NCI-H1105 treated with DMSO at 0.1 percent for 48 hours (cell line): ENCODE measurements around the gene TMEM44.

Experiments
- DNase-seq: peaks from one replicate; lab custom pipeline; 2025; lab: John Stamatoyannopoulos, UW

The TMEM44 gene

DNA sequence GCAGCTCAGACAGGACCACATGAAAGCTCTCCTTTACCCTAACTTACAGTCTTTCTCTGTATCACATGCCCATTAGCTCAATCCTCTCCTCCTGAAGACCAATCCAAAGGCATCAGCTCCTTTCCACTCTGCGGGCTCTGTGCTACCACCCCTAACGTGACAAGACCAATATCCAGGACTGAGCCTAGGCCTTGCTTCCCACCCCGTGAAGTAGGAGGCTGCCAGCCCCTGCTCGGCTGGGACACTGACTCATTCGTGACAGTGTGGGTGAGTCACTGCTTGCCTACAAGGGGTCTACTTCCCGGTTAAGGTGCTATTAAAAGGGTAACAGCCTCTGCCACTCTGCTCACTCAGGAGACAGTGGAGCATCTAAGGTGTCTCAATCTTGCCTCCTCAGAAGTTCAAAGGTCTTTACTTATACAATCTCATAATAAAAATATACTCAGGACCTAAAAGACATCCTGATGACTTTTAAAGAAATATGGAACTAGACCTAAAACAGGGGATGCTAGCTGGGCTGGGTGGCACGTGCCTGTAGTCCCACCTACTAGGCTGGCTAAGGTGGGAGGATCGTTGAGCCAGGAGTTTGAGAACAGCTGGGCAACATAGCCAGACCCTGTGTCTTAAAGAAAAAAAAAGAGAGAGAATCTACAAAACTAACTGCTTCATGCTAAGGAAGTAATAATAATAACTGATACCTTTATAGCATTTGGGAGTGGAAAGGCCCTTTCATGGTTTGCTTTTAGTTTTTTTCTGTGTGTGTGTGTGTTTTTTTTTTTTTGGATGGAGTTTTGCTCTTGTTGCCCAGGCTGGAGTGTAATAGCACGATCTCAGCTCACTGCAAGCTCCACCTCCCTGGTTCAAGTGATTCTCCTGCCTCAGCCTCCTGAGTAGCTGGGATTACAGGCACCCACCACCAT lies 55.0 kb downstream of the TMEM44 start:
- DNase-seq: no peak

- no peak for DNase-seq
These were observed 57.6 kb downstream of the TMEM44 start for GRCh38 chr3:194575484-194576210.

DNA sequence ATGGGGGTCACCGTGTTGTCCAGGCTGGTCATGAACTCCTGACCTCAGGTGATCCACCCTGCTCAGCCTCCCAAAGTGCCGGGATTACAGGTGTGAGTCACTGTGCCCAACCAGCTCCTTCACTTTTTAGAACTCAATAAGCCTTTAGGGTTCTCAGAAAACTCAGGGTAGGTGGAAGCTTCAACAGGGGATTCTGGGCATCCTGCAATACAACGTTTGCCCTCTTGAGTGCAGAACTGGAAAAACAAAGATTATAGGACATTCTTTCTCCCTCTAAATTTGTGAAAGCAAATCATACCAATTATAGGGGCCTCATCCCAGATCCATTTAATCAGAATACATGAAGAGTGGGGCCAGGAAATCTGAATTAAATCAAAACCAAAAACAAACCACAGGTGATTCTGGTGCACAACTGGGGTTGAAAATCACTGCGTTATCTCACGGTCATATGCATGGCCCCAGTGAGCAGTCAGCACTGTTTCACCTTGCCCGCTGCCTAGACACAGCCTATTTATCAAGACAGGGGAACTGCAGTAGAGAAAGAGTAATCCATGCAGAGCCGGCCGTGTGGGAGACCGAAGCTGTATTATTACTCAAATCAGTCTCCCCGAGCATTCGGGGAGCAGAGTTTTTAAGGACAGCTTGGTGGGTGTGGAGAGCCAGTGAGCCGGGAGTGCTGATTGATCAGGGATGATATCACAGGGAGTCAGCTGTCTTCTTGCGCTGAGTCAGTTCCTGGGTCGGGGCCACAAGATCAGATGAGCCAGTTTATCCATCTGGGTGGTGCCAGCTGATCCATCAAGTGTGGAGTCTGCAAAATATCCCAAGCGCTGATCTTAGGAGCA lies 58.4 kb downstream of the TMEM44 start:
- DNase-seq: no peak

- peak; percentile 20 for DNase-seq
These were observed 59.4 kb downstream of the TMEM44 start for GRCh38 chr3:194573680-194574437.

GRCh38 chr3:194572944-194573491 lies 60.2 kb downstream of the TMEM44 start:
- DNase-seq: no peak

GRCh38 chr3:194572143-194572789 lies 61.0 kb downstream of the TMEM44 start:
- no peak for DNase-seq

- no peak for DNase-seq
These were observed 61.6 kb downstream of the TMEM44 start for GRCh38 chr3:194571491-194572142.

- DNase-seq: no peak
These were observed 62.3 kb downstream of the TMEM44 start for GRCh38 chr3:194570898-194571297.

- DNase-seq: no peak
These were observed 63.0 kb downstream of the TMEM44 start for GRCh38 chr3:194570235-194570634.

DNA sequence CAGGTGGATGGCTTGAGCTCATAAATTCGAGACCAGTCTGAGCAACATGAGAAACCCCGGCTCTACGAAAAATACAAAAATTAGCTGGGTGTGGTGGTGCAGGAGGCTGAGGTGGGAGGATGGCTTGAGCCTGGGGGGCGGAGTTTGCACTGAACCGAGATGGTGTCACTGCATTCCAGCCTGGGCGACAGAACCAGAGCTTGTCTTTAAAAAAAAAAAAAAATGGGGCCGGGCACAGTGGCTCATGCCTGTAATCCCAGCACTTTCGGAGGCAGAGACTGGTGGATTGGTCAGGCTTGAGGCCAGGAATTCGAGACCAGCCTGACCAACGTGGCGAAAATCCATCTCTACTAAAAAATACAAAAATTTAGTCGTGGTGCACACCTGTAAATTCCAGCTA lies 64.0 kb downstream of the TMEM44 start:
- no peak for DNase-seq

DNA sequence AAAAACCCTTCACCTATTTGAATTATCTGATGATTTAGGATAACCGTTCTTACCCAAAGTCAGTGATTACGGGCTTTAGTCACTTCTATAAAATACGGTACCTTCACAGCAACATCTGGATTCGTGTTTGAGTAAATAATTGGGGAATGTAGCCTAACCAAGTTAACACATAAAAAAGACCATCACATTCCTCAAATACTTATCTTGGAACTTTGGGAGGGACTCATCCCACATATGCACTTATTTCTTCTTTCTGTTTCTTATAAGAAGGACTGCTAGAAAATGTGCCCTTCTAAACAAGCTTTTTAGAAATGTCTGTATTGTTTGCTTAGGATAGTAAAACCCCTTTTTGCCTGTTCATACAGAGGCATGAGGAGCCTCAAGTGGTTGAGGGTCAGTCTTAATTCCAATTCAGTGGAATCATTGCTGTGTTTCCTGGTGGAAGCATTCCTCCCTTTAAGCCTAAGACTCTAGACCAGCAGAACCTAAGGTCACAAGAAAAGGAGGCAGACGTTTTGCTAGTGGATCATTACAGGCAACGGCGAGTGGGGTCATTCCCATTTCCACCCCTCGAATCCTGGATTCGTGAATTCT lies 67.5 kb downstream of the TMEM44 start:
- no peak for DNase-seq

DNA sequence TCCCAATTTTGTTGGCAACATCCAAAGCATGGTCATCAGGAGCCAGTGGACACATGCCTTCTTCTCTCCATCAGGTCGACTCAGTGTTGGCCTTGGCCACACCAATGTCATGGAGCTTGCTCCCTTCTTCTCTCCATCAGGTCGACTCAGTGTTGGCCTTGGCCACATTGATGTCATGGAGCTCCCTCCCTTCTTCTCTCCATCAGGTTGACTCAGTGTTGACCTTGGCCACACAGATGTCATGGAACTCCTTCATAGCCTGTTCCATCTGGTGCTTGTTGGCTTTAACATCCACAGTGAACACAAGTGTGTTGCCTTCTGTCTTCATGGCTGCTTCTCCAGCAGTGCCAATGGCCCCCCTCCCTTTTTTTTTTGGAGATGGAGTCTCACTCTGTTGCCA lies 70.2 kb downstream of the TMEM44 start:
- no peak for DNase-seq

- DNase-seq: no peak
These were observed 71.8 kb downstream of the TMEM44 start for GRCh38 chr3:194561306-194561974.

- DNase-seq: no peak
These were observed 73.2 kb downstream of the TMEM44 start for GRCh38 chr3:194560047-194560446.

- no peak for DNase-seq
These were observed 73.7 kb downstream of the TMEM44 start for GRCh38 chr3:194559530-194559929.

GRCh38 chr3:194556086-194557056 lies 76.8 kb downstream of the TMEM44 start:
- DNase-seq: no peak

DNA sequence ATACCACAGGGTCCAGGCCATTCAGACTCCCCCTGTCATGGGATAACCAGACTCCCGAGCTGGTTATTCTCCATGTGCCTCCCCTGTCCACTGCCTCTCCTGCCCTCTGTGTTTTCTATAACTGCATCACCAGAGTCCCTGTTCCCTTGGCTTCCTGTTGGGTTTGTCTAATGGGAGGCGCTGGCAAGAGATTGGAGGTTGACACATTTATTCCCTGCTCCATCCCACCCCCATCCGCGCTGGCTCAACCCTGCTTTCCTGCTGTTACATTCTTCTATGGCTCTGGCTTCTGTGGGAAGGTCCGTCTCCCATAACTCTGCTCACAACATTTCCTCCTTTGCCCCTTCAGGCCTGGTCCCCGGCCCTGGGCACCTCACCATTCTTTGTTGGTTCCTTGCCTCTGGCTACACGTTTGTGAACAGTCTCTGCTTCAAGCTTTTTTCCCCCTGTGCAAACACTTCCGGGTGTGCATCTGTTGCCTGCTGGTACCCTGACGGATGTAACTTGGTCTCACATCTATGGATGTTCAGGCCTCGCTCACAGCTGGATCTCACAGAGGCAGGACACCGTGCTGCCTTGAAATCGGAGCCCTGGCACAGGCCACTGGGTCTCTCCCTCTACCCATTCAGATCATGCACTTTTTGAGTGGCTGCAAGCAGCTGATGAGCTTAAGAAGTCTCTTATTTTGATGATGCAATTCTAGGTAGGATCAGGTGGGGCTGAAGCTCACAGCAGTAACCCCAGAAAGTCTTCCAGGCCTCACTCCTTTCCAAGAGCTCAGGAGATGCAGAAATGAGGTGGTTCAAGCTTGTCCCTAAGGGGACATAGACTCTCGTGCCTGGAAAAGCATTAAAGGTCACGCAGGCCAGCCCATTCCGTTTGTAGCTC lies 77.8 kb downstream of the TMEM44 start:
- no peak for DNase-seq
